Loucy (cell line): ENCODE results near the gene CCPG1.
A peak's percentile ranks its signal among the peaks of the same experiment; 100 is the strongest.

Experiments used
- H2AFZ ChIP-seq: fragments of 200-600 bp; sonication (generic); 2 replicates; pipeline ENCODE4 v1.6.0; 2016; ENCODE audit warnings: antibody characterized with exemption, mild to moderate bottlenecking, low read length, moderate library complexity
- H3F3A ChIP-seq: fragments of 200-600 bp; 2 replicates; pipeline ENCODE4 v1.6.0; 2016; ENCODE audit warnings: antibody characterized with exemption, low read depth, mild to moderate bottlenecking
- H3K27me3 ChIP-seq: fragments of 200-600 bp; sonication (generic); 2 replicates; pipeline ENCODE4 v1.6.1; 2014; ENCODE audit warnings: low read length, mild to moderate bottlenecking; ENCODE audit not compliant: insufficient read depth, poor library complexity, severe bottlenecking
- H3K36me3 ChIP-seq: fragments of 200-600 bp; sonication (generic); 2 replicates; pipeline ENCODE4 v1.6.1; 2016; ENCODE audit warnings: low read length; ENCODE audit not compliant: insufficient read depth
- H3K4me1 ChIP-seq: fragments of 200-600 bp; sonication (generic); 2 replicates; pipeline ENCODE4 v1.5.1; 2014; ENCODE audit warnings: low read length, mild to moderate bottlenecking; ENCODE audit not compliant: insufficient read depth, poor library complexity, severe bottlenecking
- H3K4me2 ChIP-seq: fragments of 200-600 bp; sonication (generic); 2 replicates; pipeline ENCODE4 v1.6.0; 2014; ENCODE audit warnings: antibody characterized with exemption, low read length, low read depth, mild to moderate bottlenecking; ENCODE audit not compliant: poor library complexity, severe bottlenecking
- H3K4me3 ChIP-seq: fragments of 200-600 bp; sonication (generic); 2 replicates; pipeline ENCODE4 v1.5.1; 2014; ENCODE audit warnings: low read length, mild to moderate bottlenecking, mixed read lengths; ENCODE audit not compliant: poor library complexity, severe bottlenecking
- H3K79me2 ChIP-seq: fragments of 200-600 bp; sonication (generic); 2 replicates; pipeline ENCODE4 v1.6.1; 2014; ENCODE audit warnings: low read length; ENCODE audit not compliant: insufficient read depth
- H3K9ac ChIP-seq: fragments of 200-600 bp; sonication (generic); 2 replicates; pipeline ENCODE4 v1.6.0; 2014; ENCODE audit warnings: mild to moderate bottlenecking, low read depth, low read length, moderate library complexity; ENCODE audit not compliant: poor library complexity, severe bottlenecking
- H3K9me2 ChIP-seq: fragments of 200-600 bp; sonication (generic); replicated peaks from 2 replicates; pipeline ENCODE4 v1.6.1; 2016; ENCODE audit warnings: low read depth, low read length, mixed read lengths
- H3K9me3 ChIP-seq: fragments of 200-600 bp; sonication (generic); 2 replicates; pipeline ENCODE4 v1.6.1; 2014; ENCODE audit warnings: mild to moderate bottlenecking, antibody characterized with exemption, low read length, low read depth; ENCODE audit not compliant: insufficient read depth
- H4K20me1 ChIP-seq: fragments of 200-600 bp; sonication (generic); 2 replicates; pipeline ENCODE4 v1.6.0; 2014; ENCODE audit warnings: antibody characterized with exemption, low read length, mild to moderate bottlenecking; ENCODE audit not compliant: insufficient read depth, poor library complexity, severe bottlenecking
- CTCF ChIP-seq: fragments of 200-600 bp; sonication (generic); conservative IDR thresholded peaks from 2 replicates; pipeline ENCODE4 v1.5.1; 2014; ENCODE audit warnings: mild to moderate bottlenecking, antibody characterized with exemption, low read length
- EZH2phosphoT487 ChIP-seq: fragments of 200-600 bp; IDR thresholded peaks from 2 replicates; pipeline ENCODE4 v1.6.1; 2018; ENCODE audit warnings: antibody characterized with exemption, mild to moderate bottlenecking, moderate library complexity, borderline replicate concordance

The CCPG1 gene

GRCh38 chr15:55318588-55319494, 89.3 kb downstream of the CCPG1 start, which contains the start of the genes PIGB and PIGBOS1:
Gene PIGB (plus strand): TSS chr15:55319222. CDS start chr15:55319251, 29 bp downstream.
Gene PIGBOS1 (minus strand): TSS chr15:55319123. CDS start chr15:55317792, 1,331 bp downstream.
- Histone ChIP-seq H3K27me3 (no peaks in the 10 kb centered on the region), H3K4me1 (peaks cover 59% of the 10 kb centered on the region), H3K9me2 (no peaks in the 10 kb centered on the region), H3K4me3 (peak within 1 kb of the TSS; percentile 93), H3K4me2 (peak within 1 kb of the TSS; percentile 95), H3K9me3 (no peaks in the 10 kb centered on the region), H3K79me2 (peaks cover 81% of the 10 kb centered on the region), H3F3A (no peaks in the 10 kb centered on the region), H2AFZ (peak within 1 kb of the TSS; percentile 92), H3K9ac (peak within 1 kb of the TSS; percentile 97), H4K20me1 (no peaks in the 10 kb centered on the region), H3K36me3 (no peaks in the 10 kb centered on the region)
- no peak for TF ChIP-seq CTCF
- no peak for TF ChIP-seq EZH2phosphoT487
